Retinal pigment epithelial cell (primary cell): ENCODE results near the gene PPP6R1.

ENCODE experiments used
- DNase-seq: peaks from one replicate; pipeline ENCODE4 v3.0.0-alpha.2; 2010; ENCODE audit warnings: low read depth
- H3K4me3 ChIP-seq: 2 replicates; pipeline ENCODE4 v1.5.1; 2011; ENCODE audit warnings: mild to moderate bottlenecking, low read length, control low read depth, moderate library complexity
- CTCF ChIP-seq: conservative IDR thresholded peaks from 2 replicates; pipeline ENCODE4 v1.5.1; 2011; ENCODE audit warnings: low read depth, low read length, control low read depth, inconsistent platforms

PPP6R1 gene

DNA sequence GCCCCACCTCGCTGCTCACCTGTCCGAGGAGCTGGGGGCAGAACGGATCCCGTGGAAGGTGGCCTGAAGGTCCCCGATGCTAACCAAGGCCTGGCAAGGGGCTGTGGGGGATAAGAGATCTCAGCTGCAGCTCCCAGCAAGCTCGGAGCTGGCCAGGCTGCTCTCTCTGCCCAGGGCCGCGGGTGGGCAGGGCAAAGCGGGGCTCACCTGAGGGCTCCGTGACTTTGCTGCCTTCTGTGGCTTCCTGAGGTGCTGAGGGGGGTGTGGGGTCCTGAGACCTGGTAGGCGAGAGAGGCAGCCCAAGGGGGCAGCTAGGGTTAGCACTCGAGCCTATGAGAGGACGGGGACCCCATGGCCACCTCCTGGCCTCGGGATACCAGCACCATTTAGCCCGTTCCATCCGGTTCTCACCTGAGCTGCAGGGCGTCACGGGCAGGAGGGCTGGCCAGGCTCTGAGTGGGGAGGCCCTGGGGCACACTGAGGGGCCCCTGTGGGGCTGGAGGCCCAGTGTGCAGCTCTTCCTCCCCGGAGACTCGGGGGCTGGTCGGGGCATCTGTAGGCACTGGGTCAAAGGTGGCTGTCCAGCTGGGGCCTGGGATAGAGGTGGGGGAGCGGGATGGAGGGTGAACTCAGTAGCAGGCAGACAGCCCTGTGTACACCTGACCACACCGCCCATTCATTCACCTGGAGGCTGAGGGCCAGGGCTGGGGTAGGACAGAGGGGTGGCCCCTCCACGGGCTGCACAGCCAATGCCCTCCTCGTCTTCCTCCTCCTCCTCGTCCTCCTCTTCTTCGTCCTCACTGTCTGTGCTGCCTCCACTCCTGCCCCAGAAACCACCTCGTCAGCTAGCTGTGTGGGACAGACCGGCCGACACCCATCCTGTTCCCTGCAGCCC, 27.2 kb downstream of the PPP6R1 start:
- H3K4me3 ChIP-seq: no peak overlapping the region
- no peak for TF ChIP-seq CTCF
- no peak for DNase-seq

GRCh38 chr19:55230780-55231179, 28.0 kb downstream of the PPP6R1 start:
- H3K4me3 ChIP-seq: no peak overlapping the region
- no peak for TF ChIP-seq CTCF
- no peak for DNase-seq

GRCh38 chr19:55230329-55230728, 28.5 kb downstream of the PPP6R1 start:
- no peak for TF ChIP-seq CTCF
- H3K4me3 ChIP-seq: no peak overlapping the region
- no peak for DNase-seq

DNA sequence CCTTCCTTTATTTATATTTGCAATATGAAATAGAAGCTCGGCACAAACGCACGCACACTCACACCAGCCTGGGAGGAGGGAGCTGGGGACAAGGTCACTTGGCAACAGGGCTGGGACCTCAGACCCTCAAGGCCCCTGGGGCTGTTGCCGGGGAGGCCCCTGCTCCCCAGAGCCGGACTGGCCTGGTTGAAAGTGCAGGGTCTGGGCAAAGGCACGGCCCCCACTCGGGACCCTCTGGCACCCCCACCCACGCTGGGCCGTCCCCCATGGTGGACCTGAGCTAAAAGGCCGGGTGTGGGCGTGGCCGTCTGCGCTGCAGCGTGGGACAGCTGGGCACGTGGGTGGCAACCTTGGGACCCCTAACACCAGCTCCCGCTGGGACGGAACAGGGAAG, 29.0 kb downstream of the PPP6R1 start:
- no peak overlapping the region for H3K4me3 ChIP-seq
- no peak for DNase-seq
- TF ChIP-seq CTCF: no peak

- no peak for DNase-seq
- no peak for TF ChIP-seq CTCF
- H3K4me3 ChIP-seq: no peak overlapping the region
These were observed 29.6 kb downstream of the PPP6R1 start for GRCh38 chr19:55229145-55229788.

- DNase-seq: no peak
- TF ChIP-seq CTCF: no peak
- no peak within 1 kb of the TSS for H3K4me3 ChIP-seq
These were observed 30.3 kb downstream of the PPP6R1 start, which contains the start of gene TMEM86B for GRCh38 chr19:55228403-55229031. TSS of gene TMEM86B (minus strand) at chr19:55228763. CDS start at chr19:55228741, 22 bp downstream.
